Measurements from ENCODE around the gene PRMT9.

The PRMT9 gene

GRCh38 chr4:147617841-147618691 is 65.9 kb downstream of the PRMT9 start:
- no peak for FAIRE-seq

- FAIRE-seq, result peak; percentile 97
Measured at GRCh38 chr4:147617173-147617840, 66.7 kb downstream of the PRMT9 start, which contains the start of gene TMEM184C. Gene TMEM184C (plus strand): TSS chr4:147617397. CDS start chr4:147617957, 560 bp downstream.

- FAIRE-seq, result no peak
Measured at GRCh38 chr4:147616849-147617172, 67.2 kb downstream of the PRMT9 start.

- FAIRE-seq, result no peak
Measured at GRCh38 chr4:147610686-147611085, 73.3 kb downstream of the PRMT9 start.

GRCh38 chr4:147607471-147607870 is 76.5 kb downstream of the PRMT9 start:
- FAIRE-seq, result no peak

- FAIRE-seq, result no peak
Measured at GRCh38 chr4:147605499-147605898, 78.5 kb downstream of the PRMT9 start.

GRCh38 chr4:147599769-147600168 is 84.2 kb downstream of the PRMT9 start:
- FAIRE-seq, result no peak

GRCh38 chr4:147599206-147599605 is 84.8 kb downstream of the PRMT9 start:
- no peak for FAIRE-seq

GRCh38 chr4:147597561-147597960 is 86.4 kb downstream of the PRMT9 start:
- no peak for FAIRE-seq

- FAIRE-seq, result no peak
Measured at GRCh38 chr4:147596981-147597380, 87.0 kb downstream of the PRMT9 start.

- FAIRE-seq, result no peak
Measured at GRCh38 chr4:147596377-147596776, 87.6 kb downstream of the PRMT9 start.

- no peak for FAIRE-seq
Measured at GRCh38 chr4:147594578-147594977, 89.4 kb downstream of the PRMT9 start.

GRCh38 chr4:147594107-147594506 is 89.9 kb downstream of the PRMT9 start:
- FAIRE-seq, result no peak

GRCh38 chr4:147591106-147591505 is 92.9 kb downstream of the PRMT9 start:
- FAIRE-seq, result no peak

GRCh38 chr4:147590249-147590920 is 93.6 kb downstream of the PRMT9 start:
- peak; percentile 94 for FAIRE-seq

GRCh38 chr4:147589586-147589985 is 94.4 kb downstream of the PRMT9 start:
- no peak for FAIRE-seq

All from A204.1 (cell line).